ENCODE measurements around the gene TPCN2.

The TPCN2 gene

GRCh38 chr11:69119190-69119589, 70.5 kb downstream of the TPCN2 start:
- H3K27me3 ChIP-seq (ENCODE audit: insufficient read depth, low read length), result no peaks in the 10 kb centered on the region
- H3K36me3 ChIP-seq (ENCODE audit: insufficient read depth, low read length), result no peaks in the 10 kb centered on the region
- no peak overlapping the region for H2AFZ ChIP-seq (ENCODE audit: low read depth, low read length)
- H3K9me3 ChIP-seq (ENCODE audit: low read length), result peaks cover 3% of the 10 kb centered on the region
- H3K4me1 ChIP-seq (ENCODE audit: insufficient read depth, low read length), result peaks cover 17% of the 10 kb centered on the region
- H3K4me3 ChIP-seq (ENCODE audit: low read length), result no peak overlapping the region

GRCh38 chr11:69120096-69120875, 71.6 kb downstream of the TPCN2 start:
- peaks cover 17% of the 10 kb centered on the region for H3K4me1 ChIP-seq (ENCODE audit: insufficient read depth, low read length)
- H3K36me3 ChIP-seq (ENCODE audit: insufficient read depth, low read length), result no peaks in the 10 kb centered on the region
- no peak overlapping the region for H3K4me3 ChIP-seq (ENCODE audit: low read length)
- no peak overlapping the region for H2AFZ ChIP-seq (ENCODE audit: low read depth, low read length)
- H3K27me3 ChIP-seq (ENCODE audit: insufficient read depth, low read length), result no peaks in the 10 kb centered on the region
- H3K9me3 ChIP-seq (ENCODE audit: low read length), result peaks cover 3% of the 10 kb centered on the region

- Histone ChIP-seq H3K27me3 (ENCODE audit: insufficient read depth, low read length) (no peaks in the 10 kb centered on the region), H3K36me3 (ENCODE audit: insufficient read depth, low read length) (no peaks in the 10 kb centered on the region), H3K4me3 (ENCODE audit: low read length) (no peak overlapping the region), H2AFZ (ENCODE audit: low read depth, low read length) (no peak overlapping the region), H3K4me1 (ENCODE audit: insufficient read depth, low read length) (peaks cover 17% of the 10 kb centered on the region), H3K9me3 (ENCODE audit: low read length) (peaks cover 3% of the 10 kb centered on the region)
These were observed 72.3 kb downstream of the TPCN2 start for GRCh38 chr11:69121021-69121420.

- H3K4me1 ChIP-seq (ENCODE audit: insufficient read depth, low read length), result peaks cover 17% of the 10 kb centered on the region
- H3K36me3 ChIP-seq (ENCODE audit: insufficient read depth, low read length), result no peaks in the 10 kb centered on the region
- no peak overlapping the region for H3K4me3 ChIP-seq (ENCODE audit: low read length)
- peaks cover 3% of the 10 kb centered on the region for H3K9me3 ChIP-seq (ENCODE audit: low read length)
- no peak overlapping the region for H2AFZ ChIP-seq (ENCODE audit: low read depth, low read length)
- H3K27me3 ChIP-seq (ENCODE audit: insufficient read depth, low read length), result no peaks in the 10 kb centered on the region
These were observed 73.0 kb downstream of the TPCN2 start for GRCh38 chr11:69121621-69122325.

- H3K4me3 ChIP-seq (ENCODE audit: low read length), result no peak overlapping the region
These were observed 73.5 kb downstream of the TPCN2 start for GRCh38 chr11:69122326-69122629.

GRCh38 chr11:69122630-69123431, 74.1 kb downstream of the TPCN2 start:
- H3K4me3 ChIP-seq (ENCODE audit: low read length), result no peak overlapping the region

More at GRCh38 chr11:69122326-69122629, 73.5 kb downstream of the TPCN2 start:
- Histone ChIP-seq H3K27me3 (ENCODE audit: insufficient read depth, low read length) (no peaks in the 10 kb centered on the region), H3K36me3 (ENCODE audit: insufficient read depth, low read length) (no peaks in the 10 kb centered on the region), H3K4me1 (ENCODE audit: insufficient read depth, low read length) (peaks cover 17% of the 10 kb centered on the region), H3K9me3 (ENCODE audit: low read length) (peaks cover 3% of the 10 kb centered on the region), H2AFZ (ENCODE audit: low read depth, low read length) (no peak overlapping the region)

GRCh38 chr11:69123593-69124545, 75.1 kb downstream of the TPCN2 start:
- Histone ChIP-seq H3K27me3 (ENCODE audit: insufficient read depth, low read length) (no peaks in the 10 kb centered on the region), H3K36me3 (ENCODE audit: insufficient read depth, low read length) (no peaks in the 10 kb centered on the region), H2AFZ (ENCODE audit: low read depth, low read length) (no peak overlapping the region), H3K4me1 (ENCODE audit: insufficient read depth, low read length) (peaks cover 17% of the 10 kb centered on the region), H3K4me3 (ENCODE audit: low read length) (no peak overlapping the region), H3K9me3 (ENCODE audit: low read length) (peaks cover 3% of the 10 kb centered on the region)

More at GRCh38 chr11:69122630-69123431, 74.1 kb downstream of the TPCN2 start:
- H3K27me3 ChIP-seq (ENCODE audit: insufficient read depth, low read length), result no peaks in the 10 kb centered on the region
- no peaks in the 10 kb centered on the region for H3K36me3 ChIP-seq (ENCODE audit: insufficient read depth, low read length)
- H3K9me3 ChIP-seq (ENCODE audit: low read length), result peaks cover 3% of the 10 kb centered on the region
- H3K4me1 ChIP-seq (ENCODE audit: insufficient read depth, low read length), result peaks cover 17% of the 10 kb centered on the region
- H2AFZ ChIP-seq (ENCODE audit: low read depth, low read length), result no peak overlapping the region

GRCh38 chr11:69125861-69126260, 77.1 kb downstream of the TPCN2 start:
- Histone ChIP-seq H3K36me3 (ENCODE audit: insufficient read depth, low read length) (no peaks in the 10 kb centered on the region), H3K4me3 (ENCODE audit: low read length) (no peak overlapping the region), H2AFZ (ENCODE audit: low read depth, low read length) (no peak overlapping the region), H3K9me3 (ENCODE audit: low read length) (no peaks in the 10 kb centered on the region), H3K4me1 (ENCODE audit: insufficient read depth, low read length) (peaks cover 17% of the 10 kb centered on the region), H3K27me3 (ENCODE audit: insufficient read depth, low read length) (no peaks in the 10 kb centered on the region)

GRCh38 chr11:69126286-69126685, 77.6 kb downstream of the TPCN2 start:
- no peak overlapping the region for H3K4me3 ChIP-seq (ENCODE audit: low read length)
- H3K4me1 ChIP-seq (ENCODE audit: insufficient read depth, low read length), result peaks cover 17% of the 10 kb centered on the region
- no peaks in the 10 kb centered on the region for H3K9me3 ChIP-seq (ENCODE audit: low read length)
- H3K36me3 ChIP-seq (ENCODE audit: insufficient read depth, low read length), result no peaks in the 10 kb centered on the region
- no peak overlapping the region for H2AFZ ChIP-seq (ENCODE audit: low read depth, low read length)
- H3K27me3 ChIP-seq (ENCODE audit: insufficient read depth, low read length), result no peaks in the 10 kb centered on the region

- Histone ChIP-seq H3K4me3 (ENCODE audit: low read length) (no peak overlapping the region), H3K27me3 (ENCODE audit: insufficient read depth, low read length) (no peaks in the 10 kb centered on the region), H3K4me1 (ENCODE audit: insufficient read depth, low read length) (peaks cover 17% of the 10 kb centered on the region), H2AFZ (ENCODE audit: low read depth, low read length) (no peak overlapping the region), H3K36me3 (ENCODE audit: insufficient read depth, low read length) (no peaks in the 10 kb centered on the region), H3K9me3 (ENCODE audit: low read length) (no peaks in the 10 kb centered on the region)
These were observed 78.5 kb downstream of the TPCN2 start for GRCh38 chr11:69127081-69127850.

GRCh38 chr11:69127884-69128283, 79.2 kb downstream of the TPCN2 start:
- no peaks in the 10 kb centered on the region for H3K36me3 ChIP-seq (ENCODE audit: insufficient read depth, low read length)
- no peaks in the 10 kb centered on the region for H3K9me3 ChIP-seq (ENCODE audit: low read length)
- peaks cover 11% of the 10 kb centered on the region for H3K4me1 ChIP-seq (ENCODE audit: insufficient read depth, low read length)
- no peak overlapping the region for H3K4me3 ChIP-seq (ENCODE audit: low read length)
- H3K27me3 ChIP-seq (ENCODE audit: insufficient read depth, low read length), result no peaks in the 10 kb centered on the region
- no peak overlapping the region for H2AFZ ChIP-seq (ENCODE audit: low read depth, low read length)

- Histone ChIP-seq H3K9me3 (ENCODE audit: low read length) (no peaks in the 10 kb centered on the region), H3K36me3 (ENCODE audit: insufficient read depth, low read length) (no peaks in the 10 kb centered on the region), H3K4me1 (ENCODE audit: insufficient read depth, low read length) (peaks cover under 1% of the 10 kb centered on the region), H2AFZ (ENCODE audit: low read depth, low read length) (no peak overlapping the region), H3K4me3 (ENCODE audit: low read length) (no peak overlapping the region), H3K27me3 (ENCODE audit: insufficient read depth, low read length) (no peaks in the 10 kb centered on the region)
These were observed 80.3 kb downstream of the TPCN2 start for GRCh38 chr11:69129053-69129452.
